ENCODE data around the gene NLRC4. TPM values are rescaled to one million over a fixed set of nuclear protein-coding genes. Genes with fewer than 3 reads are reported as not detected.
"Not testable (repeated sequence)": the region's sequence is repeated elsewhere in the genome, so short reads cannot be mapped to it uniquely, and the experiment has no call there.

NLRC4 gene
- total RNA-seq, 4 donors from 2014 or later, result 0.20 to 1.1 (median 0.57) TPM

DNA sequence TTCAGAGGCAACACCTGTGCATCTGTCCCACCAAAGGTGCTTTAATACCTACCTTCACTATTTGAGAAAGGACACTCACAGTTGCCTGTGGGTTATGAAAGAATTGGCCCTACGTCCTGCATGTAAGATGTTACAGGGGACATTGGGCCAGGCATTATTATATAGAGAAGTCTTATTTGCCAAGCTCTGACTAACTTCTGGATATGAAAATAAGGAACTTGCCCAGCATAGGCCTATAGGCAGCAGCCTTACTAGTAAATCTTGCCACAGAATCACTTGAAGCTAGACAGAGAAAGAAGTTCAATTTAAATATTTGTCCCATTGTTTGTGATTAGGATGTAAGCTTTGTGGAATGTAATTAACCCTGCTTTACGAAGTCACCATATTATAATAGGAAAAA is 41.7 kb downstream of the NLRC4 start:
- no peak overlapping the region for H3K4me3 ChIP-seq (ENCODE audit: low read depth, poor library complexity, severe bottlenecking)
- intact Hi-C loops (cut with DNase I; ENCODE audit: low total_unique reads), result no loop called here
- TF ChIP-seq POLR2A (IDR thresholded peaks at IDR 0.05), result no peak
- TF ChIP-seq, protein P1, sequence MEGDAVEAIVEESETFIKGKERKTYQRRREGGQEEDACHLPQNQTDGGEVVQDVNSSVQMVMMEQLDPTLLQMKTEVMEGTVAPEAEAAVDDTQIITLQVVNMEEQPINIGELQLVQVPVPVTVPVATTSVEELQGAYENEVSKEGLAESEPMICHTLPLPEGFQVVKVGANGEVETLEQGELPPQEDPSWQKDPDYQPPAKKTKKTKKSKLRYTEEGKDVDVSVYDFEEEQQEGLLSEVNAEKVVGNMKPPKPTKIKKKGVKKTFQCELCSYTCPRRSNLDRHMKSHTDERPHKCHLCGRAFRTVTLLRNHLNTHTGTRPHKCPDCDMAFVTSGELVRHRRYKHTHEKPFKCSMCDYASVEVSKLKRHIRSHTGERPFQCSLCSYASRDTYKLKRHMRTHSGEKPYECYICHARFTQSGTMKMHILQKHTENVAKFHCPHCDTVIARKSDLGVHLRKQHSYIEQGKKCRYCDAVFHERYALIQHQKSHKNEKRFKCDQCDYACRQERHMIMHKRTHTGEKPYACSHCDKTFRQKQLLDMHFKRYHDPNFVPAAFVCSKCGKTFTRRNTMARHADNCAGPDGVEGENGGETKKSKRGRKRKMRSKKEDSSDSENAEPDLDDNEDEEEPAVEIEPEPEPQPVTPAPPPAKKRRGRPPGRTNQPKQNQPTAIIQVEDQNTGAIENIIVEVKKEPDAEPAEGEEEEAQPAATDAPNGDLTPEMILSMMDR (IDR thresholded peaks at IDR 0.05), result no peak
- WGBS, 2 donors, result 82 to 93% methylated on average over 2 of the region's 2 CpGs
- DNase-seq (ENCODE audit: low spot score in 2 of 2), result no peak

DNA sequence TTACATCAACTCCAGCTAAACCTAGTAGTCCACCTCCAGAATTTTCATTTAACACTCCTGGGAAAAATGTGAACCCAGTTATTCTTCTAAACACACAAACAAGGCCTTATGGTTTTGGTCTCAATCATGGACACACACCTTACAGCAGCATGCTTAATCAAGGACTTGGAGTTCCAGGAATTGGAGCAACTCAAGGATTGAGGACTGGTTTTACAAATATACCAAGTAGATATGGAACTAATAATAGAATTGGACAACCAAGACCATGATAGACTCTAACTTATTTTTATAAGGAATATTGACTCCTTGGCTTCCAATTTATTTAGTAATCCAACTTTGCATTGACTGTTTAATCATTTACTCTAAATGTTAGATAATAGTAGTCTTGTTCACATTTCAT is 44.2 kb downstream of the NLRC4 start:
- no peak for TF ChIP-seq POLR2A (IDR thresholded peaks at IDR 0.05)
- TF ChIP-seq, protein P1 (IDR thresholded peaks at IDR 0.05), result no peak
- intact Hi-C loops (cut with DNase I; ENCODE audit: low total_unique reads), result no loop called here
- no peak for DNase-seq (ENCODE audit: low spot score in 2 of 2)

DNA sequence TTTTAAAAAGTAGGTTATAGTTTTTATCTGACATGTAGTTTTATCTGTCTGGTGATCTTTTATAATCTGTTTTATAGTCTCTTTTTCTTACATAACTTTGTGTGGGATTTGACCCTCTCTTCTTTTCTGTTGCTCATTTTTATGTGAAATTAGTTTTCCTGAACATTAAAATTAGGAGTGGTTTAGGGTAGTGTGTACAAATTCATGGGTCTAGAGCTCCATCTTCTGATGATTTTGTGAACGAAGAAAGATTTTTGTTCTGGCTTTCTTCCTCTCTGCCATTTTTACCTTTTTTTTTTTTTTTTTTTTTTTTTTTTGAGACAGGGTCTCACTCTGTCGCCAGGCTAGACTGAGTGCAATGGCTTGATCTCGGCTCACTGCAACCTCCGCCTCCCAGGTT is 52.4 kb downstream of the NLRC4 start:
- TF ChIP-seq, protein P1 (IDR thresholded peaks at IDR 0.05), result no peak
- TF ChIP-seq POLR2A (IDR thresholded peaks at IDR 0.05), result no peak
- DNase-seq (ENCODE audit: low spot score in 2 of 2), result no peak
- intact Hi-C loops (cut with DNase I; ENCODE audit: low total_unique reads), result no loop called here
- no peak overlapping the region for H3K4me3 ChIP-seq (ENCODE audit: low read depth, poor library complexity, severe bottlenecking)
- 88 to 92% methylated on average over 4 of the region's 4 CpGs for WGBS, 2 donors

More for the DNA sequence above, 44.2 kb downstream of the NLRC4 start:
- H3K4me3 ChIP-seq (ENCODE audit: low read depth, poor library complexity, severe bottlenecking), result no peak overlapping the region

DNA sequence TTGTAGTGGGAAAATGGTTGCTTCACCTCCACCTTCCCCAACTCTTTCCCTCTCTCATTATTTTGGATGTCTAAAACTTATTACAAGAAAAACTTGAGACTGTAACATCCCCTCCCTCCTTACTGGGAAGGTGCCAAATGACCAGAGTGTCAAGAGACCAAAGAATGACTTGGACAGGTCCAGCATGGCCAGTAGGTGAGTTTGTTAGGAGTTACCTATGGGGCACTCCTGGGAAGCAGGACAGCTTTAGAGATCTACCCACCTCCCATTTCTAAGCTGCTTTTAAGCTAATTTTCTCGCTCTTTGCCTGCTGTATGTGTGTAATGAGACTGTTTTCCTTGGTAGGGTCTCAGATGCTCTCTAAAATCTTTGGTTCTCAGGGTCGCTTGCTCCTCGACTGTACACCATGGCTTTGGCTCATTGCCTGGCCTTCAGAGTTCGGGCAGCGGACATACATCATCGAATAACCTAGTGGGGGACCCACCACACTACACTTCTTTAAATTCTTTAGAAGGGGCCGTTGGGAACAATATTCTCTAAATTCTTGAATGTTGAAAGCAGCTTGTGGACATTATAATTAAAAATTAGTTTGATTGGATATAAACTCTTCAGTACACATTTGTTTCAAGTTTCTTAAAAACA is 53.8 kb downstream of the NLRC4 start:
- intact Hi-C loops (cut with DNase I; ENCODE audit: low total_unique reads), result no loop called here
- DNase-seq (ENCODE audit: low spot score in 2 of 2), result no peak
- no peak overlapping the region for H3K4me3 ChIP-seq (ENCODE audit: low read depth, poor library complexity, severe bottlenecking)
- 90% methylated on average over 7 of the region's 7 CpGs for WGBS, 2 donors
- TF ChIP-seq, protein P1 (IDR thresholded peaks at IDR 0.05), result no peak
- TF ChIP-seq POLR2A (IDR thresholded peaks at IDR 0.05), result no peak

DNA sequence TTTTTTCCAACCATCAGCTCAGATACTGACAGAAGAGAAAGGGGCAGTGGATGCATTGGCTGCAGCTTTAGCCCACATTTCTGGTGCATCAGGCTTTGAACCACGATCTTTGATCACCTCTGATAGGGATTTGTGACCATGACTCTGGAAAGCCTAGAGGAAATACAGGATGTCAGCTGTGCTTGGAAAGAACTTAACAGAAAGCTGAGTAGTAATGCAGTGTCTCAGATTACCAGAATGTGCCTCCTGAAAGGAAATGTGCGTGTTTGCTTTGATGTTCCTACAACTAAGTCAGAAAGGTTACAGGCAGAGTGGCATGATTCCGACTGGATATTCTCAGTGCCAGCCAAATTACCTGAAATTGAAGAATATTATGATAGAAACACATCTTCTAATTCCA is 61.3 kb downstream of the NLRC4 start:
- DNase-seq (ENCODE audit: low spot score in 2 of 2); H3K4me3 ChIP-seq (ENCODE audit: low read depth, poor library complexity, severe bottlenecking); intact Hi-C loops (cut with DNase I; ENCODE audit: low total_unique reads): not testable (repeated sequence)
- WGBS, 2 donors, result 88 to 91% methylated on average over 3 of the region's 3 CpGs

DNA sequence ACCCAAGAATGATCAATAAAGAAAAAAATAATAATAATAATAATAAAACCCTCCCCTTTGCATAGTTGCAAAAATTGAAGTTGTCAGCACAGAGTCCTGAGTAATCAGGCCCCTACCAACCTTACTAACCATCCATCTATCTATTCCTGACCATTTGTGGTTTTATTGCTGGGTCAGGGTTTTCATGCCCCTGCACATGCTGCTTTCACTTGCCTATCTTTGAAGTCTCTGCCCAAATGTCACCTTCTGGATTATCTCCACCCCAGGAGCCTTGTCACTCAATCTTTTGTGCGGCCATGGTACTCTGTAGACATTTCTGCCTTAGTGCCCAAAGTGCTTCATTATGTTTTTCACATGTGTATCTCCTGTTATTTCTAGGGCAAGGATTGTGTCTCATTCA is 63.9 kb downstream of the NLRC4 start:
- H3K4me3 ChIP-seq (ENCODE audit: low read depth, poor library complexity, severe bottlenecking), result no peak overlapping the region
- no peak for DNase-seq (ENCODE audit: low spot score in 2 of 2)
- WGBS, 2 donors, result 91 to 92% methylated on average over 1 of the region's 1 CpG
- no peak for TF ChIP-seq POLR2A (IDR thresholded peaks at IDR 0.05)
- TF ChIP-seq, protein P1 (IDR thresholded peaks at IDR 0.05), result no peak
- intact Hi-C loops (cut with DNase I; ENCODE audit: low total_unique reads), result no loop called here

Measured in lower leg skin (tissue), 4 donors.